ENCODE measurements around the gene LRRC8A. TPM values are rescaled to one million over a fixed set of nuclear protein-coding genes. Genes with fewer than 3 reads are reported as not detected.
A peak's percentile ranks its signal among the peaks of the same experiment; 100 is the strongest.
"Not testable (repeated sequence)": the region's sequence is repeated elsewhere in the genome, so short reads cannot be mapped to it uniquely, and the experiment has no call there.

Gene LRRC8A
- total RNA-seq, 1 experiment from 2014 or later = 36.7 TPM

- DNase-seq (ENCODE audit: low read depth) = peak; percentile 73
Observed at GRCh38 chr9:128920381-128921058, 38.6 kb downstream of the LRRC8A start, which contains the start of gene PHYHD1. PHYHD1 (plus strand) TSS chr9:128920982; CDS start chr9:128922324, 1,342 bp downstream.

GRCh38 chr9:128921881-128922763 is 40.2 kb downstream of the LRRC8A start:
- DNase-seq (ENCODE audit: low read depth) = no peak

GRCh38 chr9:128923493-128923883 is 41.6 kb downstream of the LRRC8A start:
- no peak for DNase-seq (ENCODE audit: low read depth)

- peak; percentile 74 for DNase-seq (ENCODE audit: low read depth)
Observed at GRCh38 chr9:128927731-128928411, 45.9 kb downstream of the LRRC8A start.

- no peak for DNase-seq (ENCODE audit: low read depth)
Observed at GRCh38 chr9:128928624-128929023, 46.7 kb downstream of the LRRC8A start.

GRCh38 chr9:128929560-128929959 is 47.6 kb downstream of the LRRC8A start:
- DNase-seq (ENCODE audit: low read depth) = no peak

- DNase-seq (ENCODE audit: low read depth) = no peak
Observed at GRCh38 chr9:128933731-128934130, 51.8 kb downstream of the LRRC8A start.

- DNase-seq (ENCODE audit: low read depth) = no peak
Observed at GRCh38 chr9:128936171-128936865, 54.4 kb downstream of the LRRC8A start.

GRCh38 chr9:128937310-128938165 is 55.6 kb downstream of the LRRC8A start:
- no peak for DNase-seq (ENCODE audit: low read depth)

- no peak for DNase-seq (ENCODE audit: low read depth)
Observed at GRCh38 chr9:128940271-128940921, 58.5 kb downstream of the LRRC8A start.

- DNase-seq (ENCODE audit: low read depth) = no peak
Observed at GRCh38 chr9:128940946-128941755, 59.2 kb downstream of the LRRC8A start.

- DNase-seq (ENCODE audit: low read depth) = no peak
Observed at GRCh38 chr9:128943832-128944620, 62.1 kb downstream of the LRRC8A start.

GRCh38 chr9:128944966-128945365 is 63.0 kb downstream of the LRRC8A start:
- not testable (repeated sequence) for DNase-seq (ENCODE audit: low read depth)

GRCh38 chr9:128945798-128946501 is 64.0 kb downstream of the LRRC8A start:
- DNase-seq (ENCODE audit: low read depth) = no peak

GRCh38 chr9:128946571-128947276 is 64.8 kb downstream of the LRRC8A start:
- peak; percentile 38 for DNase-seq (ENCODE audit: low read depth)

GRCh38 chr9:128947277-128947526 is 65.3 kb downstream of the LRRC8A start:
- no peak for DNase-seq (ENCODE audit: low read depth)

GRCh38 chr9:128947527-128948301 is 65.8 kb downstream of the LRRC8A start, which contains the start of the genes DOLK and NUP188:
DOLK (minus strand) TSS chr9:128947603; CDS start chr9:128947303, 300 bp downstream.
NUP188 (plus strand) TSS chr9:128947699; CDS start chr9:128947720, 21 bp downstream.
- peak; percentile 98 for DNase-seq (ENCODE audit: low read depth)
